Measurements from ENCODE around the gene GABBR2. TPM values are rescaled to one million over a fixed set of nuclear protein-coding genes. Genes with fewer than 3 reads are reported as not detected.

The GABBR2 gene
- total RNA-seq: 0.17 TPM in 1 of 2 replicates, not detected in the other

DNA sequence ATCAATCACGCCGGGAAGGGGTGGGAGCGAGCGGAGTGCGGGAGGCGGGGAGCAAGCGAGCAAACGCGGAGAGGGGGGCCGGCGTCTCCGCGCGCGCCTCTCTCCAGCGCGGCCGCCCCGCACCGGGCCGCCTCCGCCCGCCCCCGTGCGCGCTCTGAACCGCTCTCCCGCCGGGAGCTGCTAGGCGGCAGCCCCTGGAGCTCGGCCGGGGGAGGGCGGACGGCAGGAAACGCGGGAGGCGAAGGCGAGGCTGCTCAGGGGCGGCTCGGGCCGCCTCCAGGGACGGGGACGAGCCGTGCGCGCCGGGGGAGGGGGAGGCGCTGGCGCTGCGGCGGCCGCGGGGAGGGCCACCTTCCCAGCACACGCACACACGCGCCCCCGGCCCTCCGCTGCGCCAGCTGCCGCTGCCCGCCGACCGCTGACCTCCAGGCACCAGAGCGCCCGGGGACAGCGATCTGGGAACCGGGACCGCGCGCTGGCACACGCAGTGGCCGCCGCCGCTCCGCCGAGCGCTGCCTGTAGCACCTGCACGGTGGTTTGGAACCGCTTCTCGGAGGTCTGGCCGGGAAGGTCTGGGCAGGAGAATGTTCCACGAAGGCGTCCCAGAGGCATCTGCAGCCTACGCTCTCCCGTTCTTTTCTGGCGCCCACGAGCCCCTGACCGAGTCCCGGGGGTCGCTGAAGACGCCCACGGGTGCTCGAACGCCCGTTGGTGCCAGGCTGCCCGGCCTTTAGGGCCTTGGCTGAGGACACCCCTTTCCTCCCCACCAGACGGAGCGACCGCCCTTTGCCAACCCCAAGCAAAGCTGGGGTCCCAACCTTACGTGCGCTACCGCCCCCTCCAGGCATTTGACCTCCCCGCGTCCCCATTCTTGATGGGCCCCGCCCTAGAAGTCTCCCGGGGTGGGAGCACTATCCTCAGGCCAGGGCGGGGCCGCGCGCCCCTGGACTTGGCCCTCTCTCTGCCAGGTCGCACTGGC is at the start of gene GABBR2:
TSS of gene GABBR2 (minus strand) at position 3 of the 979 bp plus-strand sequence. CDS start 198 bp downstream, outside the sequence.
- no peak for DNase-seq (ENCODE audit: low read depth)

DNA sequence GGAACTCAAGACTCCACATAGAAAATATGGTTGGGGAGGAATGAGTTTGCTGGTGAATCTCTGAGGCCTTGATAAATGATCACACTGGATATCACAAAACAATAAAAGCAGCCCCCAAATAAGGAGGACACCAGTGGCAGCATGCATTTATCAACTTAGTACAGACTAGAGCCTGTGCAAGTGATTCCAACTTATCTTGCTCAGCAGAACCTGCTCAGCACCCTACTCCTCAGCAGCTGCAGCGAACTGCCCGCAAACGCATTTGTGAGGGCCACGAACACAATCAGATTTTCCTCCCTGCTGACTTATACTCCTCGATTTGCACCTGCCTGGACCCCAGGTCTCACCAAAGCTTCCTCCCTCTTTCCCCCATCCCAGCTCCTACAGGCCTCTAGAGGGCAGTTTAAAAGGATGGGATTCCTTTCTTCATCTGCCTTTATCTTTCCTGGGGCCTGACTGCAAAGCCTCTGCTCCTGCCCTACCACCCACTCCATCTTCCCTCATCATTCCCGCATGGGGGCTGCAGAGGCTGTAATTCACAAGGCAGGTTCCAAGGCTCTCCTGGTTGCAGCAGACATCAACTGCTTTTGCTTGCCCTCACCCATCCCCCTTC is 46.4 kb upstream of the GABBR2 start:
- DNase-seq (ENCODE audit: low read depth): no peak

DNA sequence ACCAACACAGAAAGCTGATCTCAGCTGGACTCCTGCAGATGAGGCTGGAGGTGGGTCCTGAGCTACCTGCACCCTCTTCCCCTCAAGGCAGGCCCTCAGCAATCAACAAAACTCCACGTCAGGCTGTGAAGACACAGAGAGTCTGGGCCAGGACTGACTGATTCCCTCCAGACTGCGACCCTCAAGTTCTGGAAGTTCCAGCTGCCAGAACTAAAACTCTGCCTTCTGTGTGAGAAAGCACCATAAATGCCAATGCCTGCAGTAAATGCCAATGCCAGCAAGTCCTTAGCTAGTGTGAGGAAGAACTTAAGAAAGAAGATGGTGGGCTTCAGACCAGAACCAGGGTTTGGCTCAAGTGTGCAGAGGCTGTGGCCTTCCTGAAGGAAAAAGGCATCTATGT is 42.5 kb upstream of the GABBR2 start:
- DNase-seq (ENCODE audit: low read depth): no peak

DNA sequence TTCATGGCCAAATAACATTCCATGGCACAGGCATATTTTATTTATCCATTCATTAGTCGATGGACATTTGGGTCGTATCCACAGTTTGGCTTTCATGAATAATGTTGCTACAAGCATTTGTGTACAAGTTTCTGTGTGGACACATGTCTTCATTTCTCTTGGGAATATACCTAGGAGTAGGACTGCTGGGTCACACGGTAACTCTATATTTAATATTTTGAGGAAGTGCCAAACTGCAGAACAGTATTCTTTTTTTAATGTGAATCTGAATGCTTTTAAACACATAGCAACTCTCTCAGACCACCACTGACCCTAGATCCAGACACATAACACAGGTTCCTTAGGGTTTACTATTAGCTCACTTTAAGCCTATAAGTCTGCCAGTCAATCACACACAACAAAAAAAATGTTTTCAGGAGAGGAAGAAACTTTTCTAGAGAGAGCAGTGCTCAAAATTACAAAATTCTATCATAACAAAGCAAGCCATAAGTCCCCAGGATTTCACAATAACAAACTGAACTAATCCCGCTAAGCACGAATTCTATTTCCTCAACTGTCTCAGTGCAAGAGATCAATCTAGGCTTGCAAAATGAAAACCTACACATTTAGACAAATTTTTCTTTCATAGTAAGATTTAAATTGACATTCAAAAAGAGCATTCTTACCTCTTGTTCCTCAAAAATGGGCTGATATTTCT is 41.8 kb upstream of the GABBR2 start:
- no peak for DNase-seq (ENCODE audit: low read depth)

DNA sequence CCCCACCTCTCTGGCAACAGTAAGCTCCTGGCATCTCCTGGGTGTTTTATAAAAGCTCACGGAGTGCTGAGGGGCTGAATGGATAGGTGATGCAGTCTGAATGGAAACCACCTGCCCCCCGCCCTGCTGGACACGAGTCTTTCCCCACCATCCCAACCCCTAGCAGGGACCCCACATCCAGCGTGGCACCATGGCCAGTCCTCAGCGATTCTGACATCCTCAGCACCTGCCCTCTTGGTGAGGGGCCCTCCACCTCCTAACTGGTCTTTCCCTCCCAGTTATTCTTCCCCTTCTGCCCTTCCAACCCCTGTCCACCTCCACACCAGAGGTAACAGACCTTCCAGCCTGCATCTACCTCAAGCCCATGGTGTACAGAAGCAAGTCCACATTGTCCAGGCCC is 38.7 kb upstream of the GABBR2 start:
- DNase-seq (ENCODE audit: low read depth): no peak

DNA sequence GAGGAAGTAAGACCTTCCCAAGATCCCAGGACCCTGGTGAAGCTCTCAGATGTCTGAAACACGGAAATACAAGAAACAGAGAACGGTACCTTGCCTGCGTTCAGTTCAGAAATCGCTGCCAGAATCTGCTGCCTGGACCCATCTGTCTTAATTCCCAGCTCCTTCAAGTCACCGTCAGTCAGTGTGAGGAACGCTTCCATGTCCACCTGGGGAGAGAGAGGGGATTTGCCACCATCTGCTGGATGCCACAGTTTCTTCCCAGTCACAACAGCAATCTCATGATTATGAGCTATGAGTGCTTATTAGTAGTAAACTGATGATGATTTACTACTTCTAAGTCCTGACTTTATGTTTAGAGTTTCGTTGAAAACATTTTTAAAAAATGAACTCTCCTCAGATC is 36.7 kb upstream of the GABBR2 start:
- no peak for DNase-seq (ENCODE audit: low read depth)

DNA sequence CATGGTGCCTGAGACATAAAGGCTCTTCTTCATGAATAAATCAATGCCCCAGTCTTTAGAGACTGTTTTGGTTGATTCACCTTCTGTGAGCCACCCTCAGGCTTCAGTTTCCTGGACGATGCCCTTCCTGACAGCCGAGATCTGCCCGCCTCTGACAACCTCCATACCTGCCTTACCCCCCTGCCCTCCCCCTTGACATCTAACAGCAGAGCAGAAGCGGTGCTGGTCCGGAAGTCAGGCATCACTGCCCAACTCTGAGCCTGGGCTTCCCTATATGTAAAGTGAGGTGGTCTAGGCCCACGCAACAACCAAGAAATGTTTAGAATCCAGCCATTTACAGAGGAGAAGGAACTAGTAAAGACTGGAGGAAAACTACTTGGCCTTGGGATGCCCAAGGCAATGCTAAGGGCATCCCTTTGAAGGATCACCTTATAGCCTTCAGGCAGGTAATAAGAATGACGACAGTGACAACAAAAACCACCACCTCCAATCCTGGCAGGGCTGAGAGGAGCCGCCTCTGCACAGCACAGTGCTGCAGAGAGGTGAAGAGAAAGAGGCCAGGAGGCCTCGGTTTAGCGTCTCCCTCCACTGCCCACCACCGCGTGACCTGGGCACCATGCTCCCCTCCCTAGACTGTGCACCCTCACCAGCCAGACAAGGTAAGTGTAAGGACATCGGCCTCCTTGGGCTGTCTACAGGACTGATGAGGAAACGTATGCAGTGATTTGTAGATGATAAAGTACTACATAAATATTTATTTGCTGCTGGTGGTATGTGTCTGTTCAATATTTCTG is 35.3 kb upstream of the GABBR2 start:
- no peak for DNase-seq (ENCODE audit: low read depth)

DNA sequence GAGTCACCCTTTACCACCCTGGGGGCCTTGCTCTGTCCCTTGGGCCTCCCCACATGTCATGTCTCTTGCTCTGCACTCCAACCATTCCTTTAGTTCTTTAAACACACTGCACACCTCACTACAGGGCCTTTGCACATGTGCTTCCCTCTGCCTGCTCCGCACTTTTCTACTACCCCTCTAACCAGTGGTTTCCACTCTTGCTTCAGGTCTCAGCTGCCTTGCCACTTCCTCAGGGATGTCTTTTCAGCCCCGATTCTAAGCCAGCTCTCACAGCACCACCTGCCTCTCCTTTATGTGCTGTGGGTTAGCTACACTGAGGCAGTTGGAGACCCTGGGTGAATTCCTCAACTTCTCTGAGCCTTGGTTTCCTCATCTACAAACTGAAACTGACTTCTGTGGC is 34.6 kb upstream of the GABBR2 start:
- no peak for DNase-seq (ENCODE audit: low read depth)

DNA sequence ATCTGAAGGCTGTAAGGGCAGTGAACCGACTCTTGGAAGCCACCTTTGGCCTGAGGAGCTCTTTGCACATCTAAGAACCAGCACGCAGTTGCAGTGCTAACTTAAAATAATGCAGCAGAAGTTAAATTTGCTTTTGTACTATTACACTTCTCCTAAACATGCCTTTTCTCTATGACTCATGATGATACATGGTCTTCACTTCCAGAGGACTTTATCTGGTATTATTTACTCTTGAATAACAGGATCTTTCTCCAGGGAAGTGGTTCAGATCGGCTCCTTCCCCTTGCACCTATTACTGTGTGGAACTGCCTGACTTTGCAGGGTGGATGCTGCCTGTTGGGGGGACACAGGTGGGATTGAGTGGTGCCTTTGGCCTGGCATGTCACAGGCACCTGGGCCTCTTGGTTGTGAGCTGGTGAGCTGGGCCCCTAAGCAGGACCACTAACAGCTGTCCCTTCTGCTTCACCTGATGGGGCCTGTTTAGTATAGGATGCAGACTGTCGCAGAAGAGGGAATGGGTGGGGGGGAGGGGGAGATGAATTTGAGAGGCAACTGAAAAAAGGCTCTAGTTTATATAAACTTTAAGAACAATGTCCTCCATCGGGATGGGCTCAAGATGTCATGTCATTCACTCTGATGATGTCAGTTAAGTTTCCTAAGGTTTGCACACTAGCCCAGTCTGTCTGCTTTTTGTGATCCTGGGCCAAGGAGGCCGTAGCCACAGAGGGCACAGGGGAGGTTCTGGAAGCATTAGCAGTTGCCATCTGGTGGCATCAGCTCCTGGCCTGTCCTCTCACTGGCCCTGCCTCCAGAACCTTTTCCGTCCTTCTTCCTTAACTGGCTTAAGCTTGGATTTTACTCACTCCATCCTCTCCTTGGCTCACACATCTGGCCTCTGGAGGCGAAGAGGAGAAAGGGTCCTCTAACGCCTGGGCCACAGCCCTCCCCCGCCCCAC is 33.9 kb upstream of the GABBR2 start:
- peak; percentile 22 for DNase-seq (ENCODE audit: low read depth)

DNA sequence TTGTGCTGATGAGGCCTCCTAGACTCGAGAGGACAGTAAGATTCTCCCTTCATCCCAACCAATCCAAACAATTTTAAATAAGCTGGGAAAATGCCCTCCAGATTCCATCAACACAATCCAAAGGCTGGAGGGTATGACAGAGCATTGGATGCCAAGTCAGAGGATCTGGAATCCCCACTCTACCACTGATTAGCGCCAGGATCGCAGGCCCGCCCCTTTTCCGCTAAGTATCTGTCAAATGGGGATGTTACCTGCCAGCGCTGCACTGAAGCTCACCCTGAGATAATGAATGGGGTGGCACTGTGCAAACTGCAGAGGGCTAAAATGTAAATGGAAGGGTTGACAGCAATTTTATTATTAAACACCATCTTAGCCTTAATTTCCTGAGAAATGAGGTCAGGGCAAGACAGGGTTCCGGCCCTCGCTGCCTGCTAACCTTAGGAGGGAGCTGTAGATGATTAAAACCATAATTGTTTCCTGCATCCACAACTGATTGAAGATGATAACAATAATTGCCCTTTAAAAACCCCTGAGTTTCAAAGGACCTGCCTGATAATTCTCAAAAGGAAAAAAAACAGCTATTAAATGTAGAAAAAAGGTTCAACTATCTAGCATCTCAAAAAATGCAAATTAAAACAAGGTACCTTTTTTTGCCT is 31.6 kb upstream of the GABBR2 start:
- no peak for DNase-seq (ENCODE audit: low read depth)

DNA sequence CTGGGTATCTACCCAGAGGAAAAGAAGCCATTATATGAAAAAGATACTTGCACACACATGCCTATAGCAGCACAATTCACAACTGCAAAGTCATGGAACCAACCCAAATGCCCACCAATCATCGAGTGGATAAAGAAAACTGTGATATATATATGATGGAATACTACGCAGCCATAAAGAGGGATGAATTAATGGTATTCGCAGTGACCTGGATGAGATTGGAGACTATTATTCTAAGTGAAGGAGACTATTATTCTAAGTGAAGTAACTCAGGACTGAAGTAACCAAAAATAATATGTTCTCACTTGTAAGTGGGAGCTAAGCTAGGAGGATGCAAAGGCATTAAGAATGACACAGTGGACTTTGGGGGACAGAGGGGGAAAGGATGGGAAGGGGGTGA is 30.0 kb upstream of the GABBR2 start:
- no peak for DNase-seq (ENCODE audit: low read depth)

DNA sequence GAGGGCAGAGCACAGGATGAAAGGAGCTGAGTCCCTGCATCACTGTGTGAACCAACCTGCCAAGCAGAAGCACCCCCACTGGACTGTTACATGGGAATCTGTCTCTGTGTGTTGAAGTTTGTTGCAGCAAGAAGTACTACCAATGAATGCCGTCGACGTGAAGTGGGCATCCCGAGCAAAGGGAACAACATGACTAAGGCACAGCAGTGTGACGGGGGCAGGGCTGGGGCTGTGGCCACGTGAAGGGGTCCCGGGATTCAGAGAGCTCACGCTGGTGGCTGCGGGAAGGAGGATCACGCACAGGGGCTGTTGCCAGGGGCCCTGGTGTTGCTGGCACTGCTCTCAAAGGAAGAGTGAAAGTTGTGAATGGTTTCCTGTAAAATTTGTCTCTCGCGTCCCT is 27.5 kb upstream of the GABBR2 start:
- peak; percentile 69 for DNase-seq (ENCODE audit: low read depth)

DNA sequence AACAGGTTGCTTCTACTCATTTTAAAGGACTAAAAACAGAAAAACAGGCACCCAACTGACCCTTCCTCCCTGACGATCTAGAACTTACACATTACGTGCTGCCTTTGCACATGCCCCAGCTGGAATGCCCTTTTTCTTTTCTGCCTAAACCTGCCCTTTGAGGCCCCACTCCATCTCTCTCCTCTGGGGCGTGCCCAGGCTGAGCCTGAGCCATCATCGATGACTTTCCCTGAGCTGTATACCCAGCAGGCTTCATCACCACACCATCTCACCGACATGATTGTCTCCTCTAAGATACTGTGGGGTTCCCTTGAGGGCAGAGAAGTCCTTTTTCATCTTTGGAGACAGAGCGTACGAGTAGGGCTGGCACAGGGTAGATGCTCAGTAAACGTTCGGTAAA is 24.1 kb upstream of the GABBR2 start:
- DNase-seq (ENCODE audit: low read depth): no peak

DNA sequence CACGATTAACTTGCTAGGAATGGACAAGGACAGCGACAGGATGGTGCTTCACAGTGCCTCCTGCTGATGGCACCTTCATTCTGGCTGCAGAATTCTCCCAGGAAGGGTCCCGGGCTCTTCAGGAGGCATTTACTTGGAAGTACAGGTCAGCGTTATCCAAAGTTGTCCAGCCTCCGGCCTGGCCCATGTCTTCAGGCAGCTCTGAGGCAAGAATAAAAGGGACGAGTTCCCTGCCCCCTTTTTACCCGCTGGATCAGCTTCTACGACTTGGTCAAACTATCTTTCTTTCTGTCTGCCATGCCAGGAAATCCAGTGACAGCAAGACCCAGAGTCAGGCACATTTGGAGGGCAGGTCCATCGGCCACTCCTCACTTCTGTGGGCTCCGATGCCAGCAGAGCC is 23.4 kb upstream of the GABBR2 start:
- DNase-seq (ENCODE audit: low read depth): no peak

DNA sequence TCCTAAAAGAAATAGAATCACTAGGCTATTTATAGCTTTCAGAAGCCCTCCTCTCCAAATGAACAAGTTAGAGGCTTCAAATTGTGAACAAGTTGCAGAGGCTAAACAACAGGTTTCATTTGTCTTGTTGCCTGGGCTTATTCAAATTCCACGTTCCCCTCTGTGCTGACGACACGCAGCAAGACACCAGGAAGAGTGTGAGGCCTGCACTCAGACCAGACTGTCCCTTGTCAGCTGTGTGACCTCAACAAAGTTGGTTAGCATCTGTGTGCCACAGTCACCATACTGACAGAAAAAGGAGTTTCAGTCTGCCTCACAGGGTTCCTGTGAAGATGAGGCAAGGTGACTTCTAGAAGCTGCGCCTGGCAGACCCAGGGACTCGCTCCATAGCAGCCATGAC is 22.1 kb upstream of the GABBR2 start:
- DNase-seq (ENCODE audit: low read depth): no peak

DNA sequence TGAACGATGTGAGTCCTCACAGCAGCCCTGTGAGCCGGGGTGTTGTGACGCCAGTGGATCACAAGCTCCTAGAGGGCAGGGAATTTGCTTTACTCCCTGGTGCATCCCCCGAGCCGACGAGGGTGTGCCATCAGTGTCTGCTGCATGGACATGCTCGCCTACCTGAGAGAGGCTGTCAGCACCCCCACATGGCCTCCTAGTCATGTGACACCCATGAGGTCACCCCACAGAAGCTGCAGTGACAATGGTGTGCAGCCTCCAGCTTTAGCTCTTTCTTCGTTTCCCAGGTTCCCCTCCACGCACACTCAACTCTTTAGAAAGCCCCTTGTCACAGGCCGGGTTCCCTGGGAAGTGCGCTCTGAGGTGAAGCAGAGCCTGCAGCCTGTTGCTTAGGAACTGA is 19.8 kb upstream of the GABBR2 start:
- no peak for DNase-seq (ENCODE audit: low read depth)

DNA sequence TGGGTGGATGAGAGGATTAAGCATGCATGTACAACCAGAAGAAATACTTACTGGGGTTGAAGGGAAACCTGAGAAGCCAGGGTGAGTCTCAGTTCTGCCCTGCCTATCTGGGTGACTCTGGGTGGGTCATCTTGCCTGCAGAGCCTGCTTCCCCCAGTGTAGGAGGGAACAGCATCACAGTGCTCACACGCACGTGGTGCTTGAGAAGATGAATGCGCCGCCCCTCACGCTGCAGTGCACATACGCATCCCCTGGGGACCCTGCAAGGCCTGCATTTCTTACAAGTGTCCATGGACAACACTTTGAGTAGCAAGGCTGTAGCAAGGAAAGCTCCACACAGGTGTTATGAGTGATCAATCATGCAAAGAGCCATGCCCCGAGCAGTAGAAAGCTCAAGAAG is 18.7 kb upstream of the GABBR2 start:
- DNase-seq (ENCODE audit: low read depth): no peak

DNA sequence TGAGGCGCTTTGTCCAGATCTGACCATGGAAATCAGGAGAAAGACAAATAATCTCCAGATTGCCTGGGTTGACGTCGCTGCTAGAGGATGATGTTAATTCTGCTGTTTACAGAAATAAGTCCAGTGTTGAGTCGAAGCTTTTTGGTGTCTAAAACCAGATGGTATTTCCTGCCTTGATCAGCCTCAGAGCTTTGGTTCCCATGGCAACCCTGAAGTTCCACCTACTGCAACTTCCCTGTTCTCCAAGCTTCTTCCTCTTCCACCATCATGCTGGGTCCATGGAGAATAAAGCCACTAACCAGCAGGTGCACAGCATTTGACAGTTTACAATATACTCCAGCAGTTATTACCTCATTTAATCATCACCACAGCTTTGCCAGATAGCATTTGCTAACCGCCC is 18.0 kb upstream of the GABBR2 start:
- no peak for DNase-seq (ENCODE audit: low read depth)

DNA sequence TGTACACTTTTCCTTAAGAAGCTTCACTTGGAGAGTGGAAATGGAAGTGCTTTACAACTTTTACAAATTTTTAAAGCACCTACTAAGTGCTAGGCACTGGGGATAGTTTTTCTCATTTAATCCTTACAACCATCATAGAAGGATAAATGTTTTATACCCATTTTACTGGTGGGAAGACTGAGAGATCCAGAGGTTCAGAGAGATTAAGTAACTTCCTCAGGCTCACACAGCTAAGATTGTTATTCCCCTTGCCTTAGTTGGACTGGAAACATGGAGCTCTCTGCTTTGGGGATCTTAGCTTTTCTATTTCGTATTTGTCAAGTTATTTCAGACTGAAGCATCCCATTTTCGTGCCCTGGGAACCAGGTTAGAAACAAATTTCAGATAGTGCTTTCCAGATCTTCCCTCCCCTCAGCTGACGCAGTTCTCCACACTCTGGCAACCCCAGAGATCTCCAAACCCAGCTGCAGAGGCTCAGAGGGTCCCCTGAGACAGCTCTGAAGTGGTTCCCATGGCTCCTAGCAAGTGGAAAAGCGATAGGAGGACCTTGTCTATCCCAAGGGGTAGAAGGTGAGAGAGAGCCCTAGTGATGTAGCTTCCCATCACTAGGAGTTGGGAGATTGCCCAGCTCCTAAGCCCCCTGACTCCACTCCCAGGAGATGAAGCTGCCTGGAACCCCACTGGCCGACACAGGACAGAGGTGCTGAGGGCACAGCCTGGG is 16.2 kb upstream of the GABBR2 start:
- DNase-seq (ENCODE audit: low read depth): no peak

Data from renal cortical epithelial cell (primary cell).